Upper lobe of right lung (tissue), 1 donor: Measurements from ENCODE around the gene LRMDA. TPM values are rescaled to one million over a fixed set of nuclear protein-coding genes. Genes with fewer than 3 reads are reported as not detected.

Experiments used
- ATAC-seq: fragments of 200-7000 bp; cut with Tn5 transposase; one replicate; pipeline ENCODE4 v1.9.1; 2020; ENCODE audit warnings: mild to moderate bottlenecking, moderate library complexity
- DNase-seq: peaks from one replicate; pipeline ENCODE4 v3.0.0-alpha.2; 2020
- H3K27ac ChIP-seq: fragments of 200-600 bp; one replicate; pipeline ENCODE4 v1.8.0; 2022
- H3K27me3 ChIP-seq: fragments of 200-600 bp; one replicate; pipeline ENCODE4 v1.8.0; 2022; ENCODE audit warnings: mild to moderate bottlenecking
- H3K36me3 ChIP-seq: fragments of 200-600 bp; one replicate; pipeline ENCODE4 v1.8.0; 2022
- H3K4me1 ChIP-seq: fragments of 200-600 bp; one replicate; pipeline ENCODE4 v1.8.0; 2022
- H3K4me3 ChIP-seq: fragments of 200-600 bp; one replicate; pipeline ENCODE4 v1.8.0; 2022; ENCODE audit warnings: mild to moderate bottlenecking
- H3K9me3 ChIP-seq: fragments of 200-600 bp; one replicate; pipeline ENCODE4 v1.8.0; 2022
- CTCF ChIP-seq: fragments of 200-600 bp; IDR thresholded peaks from one replicate; pipeline ENCODE4 v1.8.0; 2022; ENCODE audit warnings: antibody characterized with exemption
- intact Hi-C: fragments of 100-400 bp; cut with DNase I; formaldehyde crosslinking; loops from one replicate; pipeline ENCODE4 v1.11.0; 2022
- total RNA-seq: library from RNA; stranded (reverse); fragmentation: NEBNext Ultra II Directional; extraction: Animal tissue kit (Norgen Biotek cat#: 25700); gene quantifications from one replicate; pipeline ENCODE4 v1.2.1, GENCODE V29; 2021
- donor health status: DM: no; HTN: yes; CAD: no; lungs with severe emphysema.

LRMDA gene
- total RNA-seq, 1 donor from 2014 or later, result 20.0 TPM

- no peaks in the 10 kb centered on the region for H3K4me1 ChIP-seq
- no peaks in the 10 kb centered on the region for H3K36me3 ChIP-seq
- no peak for ATAC-seq
- DNase-seq, result no peak
- TF ChIP-seq CTCF, result no peak
- H3K27ac ChIP-seq, result no peak overlapping the region
- H3K4me3 ChIP-seq, result no peak overlapping the region
- no peaks in the 10 kb centered on the region for H3K9me3 ChIP-seq
- intact Hi-C loops, result no loop called here
- H3K27me3 ChIP-seq, result no peaks in the 10 kb centered on the region
Observed at GRCh38 chr10:76353237-76353851, 921.9 kb downstream of the LRMDA start.

GRCh38 chr10:76354212-76354738, 922.9 kb downstream of the LRMDA start:
- DNase-seq, result no peak
- no peak overlapping the region for H3K27ac ChIP-seq
- intact Hi-C loops, result no loop called here
- H3K36me3 ChIP-seq, result no peaks in the 10 kb centered on the region
- ATAC-seq, result no peak
- no peak overlapping the region for H3K4me3 ChIP-seq
- no peaks in the 10 kb centered on the region for H3K27me3 ChIP-seq
- H3K4me1 ChIP-seq, result no peaks in the 10 kb centered on the region
- TF ChIP-seq CTCF, result no peak
- no peaks in the 10 kb centered on the region for H3K9me3 ChIP-seq

- Histone ChIP-seq H3K36me3 (no peaks in the 10 kb centered on the region), H3K4me1 (no peaks in the 10 kb centered on the region), H3K27ac (no peak overlapping the region), H3K27me3 (no peaks in the 10 kb centered on the region), H3K4me3 (no peak overlapping the region), H3K9me3 (no peaks in the 10 kb centered on the region)
- intact Hi-C loops, result no loop called here
- TF ChIP-seq CTCF, result no peak
- ATAC-seq (no peak), DNase-seq (no peak)
Observed at GRCh38 chr10:76354921-76355320, 923.5 kb downstream of the LRMDA start.

GRCh38 chr10:76356557-76356956, 925.1 kb downstream of the LRMDA start:
- Histone ChIP-seq H3K36me3 (no peaks in the 10 kb centered on the region), H3K9me3 (no peaks in the 10 kb centered on the region), H3K27ac (no peak overlapping the region), H3K4me3 (no peak overlapping the region), H3K4me1 (no peaks in the 10 kb centered on the region), H3K27me3 (no peaks in the 10 kb centered on the region)
- DNase-seq (no peak), ATAC-seq (no peak)
- intact Hi-C loops, result no loop called here
- TF ChIP-seq CTCF, result no peak

GRCh38 chr10:76357726-76358415, 926.4 kb downstream of the LRMDA start:
- Histone ChIP-seq H3K36me3 (no peaks in the 10 kb centered on the region), H3K27me3 (no peaks in the 10 kb centered on the region), H3K4me1 (no peaks in the 10 kb centered on the region), H3K4me3 (no peak overlapping the region), H3K9me3 (no peaks in the 10 kb centered on the region), H3K27ac (peak overlapping the region; percentile 51)
- no peak for TF ChIP-seq CTCF
- ATAC-seq (peak; percentile 68), DNase-seq (no peak)
- intact Hi-C loops, result no loop called here
